Left lung (tissue), 10 donors: Measurements from ENCODE around the gene CHRNA10. TPM values are rescaled to one million over a fixed set of nuclear protein-coding genes. Genes with fewer than 3 reads are reported as not detected.

ENCODE experiments used
- ATAC-seq: fragments of 200-7000 bp; cut with Tn5 transposase; one replicate; pipeline ENCODE4 v1.9.1; 2020; ENCODE audit warnings: moderate library complexity
- DNase-seq, 4 donors: peaks; one replicate each; pipeline ENCODE4 v3.0.0-alpha.2; 2013 to 2020
- H3K27ac ChIP-seq, 2 donors: fragments of 200-600 bp; sonication (generic) in 1 of 2; one replicate each; pipeline versions ENCODE4 v1.5.0 to v1.8.0; 2020 to 2021
- H3K27me3 ChIP-seq, 2 donors: fragments of 200-600 bp; sonication (generic) in 1 of 2; one replicate each; pipeline versions ENCODE4 v1.5.0 to v1.8.0; 2020 to 2021
- H3K36me3 ChIP-seq, 2 donors: fragments of 200-600 bp; sonication (generic) in 1 of 2; one replicate each; pipeline versions ENCODE4 v1.5.0 to v1.8.0; 2020 to 2021
- H3K4me1 ChIP-seq, 2 donors: fragments of 200-600 bp; one replicate each; pipeline ENCODE4 v1.8.0; 2021
- H3K4me3 ChIP-seq, 2 donors: fragments of 200-600 bp; sonication (generic) in 1 of 2; one replicate each; pipeline versions ENCODE4 v1.5.0 to v1.8.0; 2020 to 2021; ENCODE audit warnings: mild to moderate bottlenecking in 1 of 2
- H3K9me3 ChIP-seq, 2 donors: fragments of 200-600 bp; sonication (generic) in 1 of 2; one replicate each; pipeline versions ENCODE4 v1.5.0 to v1.8.0; 2020 to 2021
- intact Hi-C, 2 donors: fragments of 100-400 bp; cut with DNase I; formaldehyde crosslinking; loops; one replicate each; pipeline versions ENCODE4 v1.11.2 to v1.14.2; 2022
- polyA plus RNA-seq, 6 donors: library from polyadenylated mRNA; unstranded; fragments of 120-200 nt; gene quantifications; one replicate each; pipeline ENCODE4 v1.2.1, GENCODE V29; 2013; ENCODE audit not compliant: insufficient read length in 6 of 6
- total RNA-seq, 2 donors: library from RNA; stranded (reverse); fragmentation: NEBNext Ultra II Directional; extraction: Animal tissue kit (Norgen Biotek cat#: 25700); gene quantifications; one replicate each; pipeline ENCODE4 v1.2.1, GENCODE V29; 2021
- TF ChIP-seq, protein P1 (sequence below), 2 donors: fragments of 200-600 bp; sonication (generic) in 1 of 2; IDR thresholded peaks; one replicate each; pipeline versions ENCODE4 v1.5.0 to v1.8.0; 2021; ENCODE audit warnings: antibody characterized with exemption in 2 of 2
- donor health status: DM: no; HTN: yes; CAD: no.
- donor health status: DM: no; HTN: no; CAD: no.

The CHRNA10 gene
- total and polyA plus RNA-seq, 8 donors: 0.67 to 4.1 (median 2.2) TPM

DNA sequence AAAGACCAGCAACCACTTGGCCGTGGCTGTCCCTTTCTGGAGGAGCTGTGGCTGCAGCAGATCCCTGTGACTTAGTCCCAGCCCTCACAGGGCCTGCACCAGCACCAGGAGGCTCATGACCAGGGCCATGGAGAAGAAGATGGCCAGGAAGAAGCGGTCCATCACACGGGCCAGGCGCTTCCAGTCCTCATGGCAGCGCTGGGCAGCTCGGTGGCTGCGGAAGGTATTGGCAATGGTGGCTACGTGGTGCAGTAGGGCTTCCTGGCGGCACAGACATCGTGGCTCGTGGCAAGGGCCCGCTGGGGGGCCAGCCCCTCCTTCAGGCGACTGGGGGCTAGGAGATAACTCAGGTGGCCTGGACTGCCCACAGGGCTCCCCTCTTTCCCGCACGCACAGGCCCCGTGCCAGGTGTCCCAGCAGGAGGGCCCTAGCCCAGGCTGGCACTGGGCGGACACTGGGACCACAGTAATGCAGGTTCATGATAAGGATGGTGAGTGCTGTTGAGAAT is 5.1 kb downstream of the CHRNA10 start:
- Histone ChIP-seq H3K27me3 (no peaks in the 10 kb centered on the region), H3K27ac (no peak overlapping the region), H3K36me3 (peaks cover 3 to 72% of the 10 kb centered on the region in 2 donors), H3K9me3 (no peaks in the 10 kb centered on the region), H3K4me3 (no peak overlapping the region), H3K4me1 (no peaks in the 10 kb centered on the region)
- ATAC-seq (no peak), DNase-seq (no peak)
- intact Hi-C loops: no loop called here
- TF ChIP-seq, protein P1, sequence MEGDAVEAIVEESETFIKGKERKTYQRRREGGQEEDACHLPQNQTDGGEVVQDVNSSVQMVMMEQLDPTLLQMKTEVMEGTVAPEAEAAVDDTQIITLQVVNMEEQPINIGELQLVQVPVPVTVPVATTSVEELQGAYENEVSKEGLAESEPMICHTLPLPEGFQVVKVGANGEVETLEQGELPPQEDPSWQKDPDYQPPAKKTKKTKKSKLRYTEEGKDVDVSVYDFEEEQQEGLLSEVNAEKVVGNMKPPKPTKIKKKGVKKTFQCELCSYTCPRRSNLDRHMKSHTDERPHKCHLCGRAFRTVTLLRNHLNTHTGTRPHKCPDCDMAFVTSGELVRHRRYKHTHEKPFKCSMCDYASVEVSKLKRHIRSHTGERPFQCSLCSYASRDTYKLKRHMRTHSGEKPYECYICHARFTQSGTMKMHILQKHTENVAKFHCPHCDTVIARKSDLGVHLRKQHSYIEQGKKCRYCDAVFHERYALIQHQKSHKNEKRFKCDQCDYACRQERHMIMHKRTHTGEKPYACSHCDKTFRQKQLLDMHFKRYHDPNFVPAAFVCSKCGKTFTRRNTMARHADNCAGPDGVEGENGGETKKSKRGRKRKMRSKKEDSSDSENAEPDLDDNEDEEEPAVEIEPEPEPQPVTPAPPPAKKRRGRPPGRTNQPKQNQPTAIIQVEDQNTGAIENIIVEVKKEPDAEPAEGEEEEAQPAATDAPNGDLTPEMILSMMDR (IDR thresholded peaks at IDR 0.05): no peak

DNA sequence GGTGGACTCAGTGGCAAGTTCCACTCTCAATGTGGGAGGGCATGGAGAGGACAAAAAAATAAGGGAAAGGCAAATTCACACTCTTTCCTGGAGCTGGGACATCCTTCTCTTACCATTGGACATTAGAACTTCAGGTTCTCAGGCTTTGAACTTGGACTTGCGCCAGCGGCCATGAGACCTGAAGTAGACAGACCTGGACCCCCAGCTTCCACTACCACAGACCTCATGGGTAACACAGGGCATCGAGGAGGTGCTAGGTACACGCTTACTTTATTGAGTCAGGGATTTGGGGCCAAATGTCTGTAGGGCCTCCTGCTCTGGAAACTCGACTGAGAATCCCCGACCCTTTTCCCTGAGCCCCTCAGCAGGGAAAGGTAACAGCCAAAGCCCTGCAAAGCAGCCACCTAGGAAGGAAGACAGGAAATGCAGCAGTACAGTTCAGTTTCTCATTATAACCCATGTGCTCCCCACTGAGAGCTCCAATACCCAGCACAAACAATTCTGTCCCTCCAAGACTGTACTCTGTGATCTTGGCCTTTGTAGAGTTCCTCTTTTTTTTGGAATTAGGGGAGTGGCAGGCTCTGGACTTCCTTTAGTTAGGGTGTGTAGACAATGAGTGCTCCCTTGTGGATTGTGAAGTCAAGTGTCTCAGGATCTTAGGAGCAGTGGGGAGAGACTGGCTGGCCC is 5.7 kb downstream of the CHRNA10 start:
- no peak for DNase-seq
- intact Hi-C loops: no loop called here
- Histone ChIP-seq H3K4me3 (no peak overlapping the region), H3K9me3 (no peaks in the 10 kb centered on the region), H3K27me3 (no peaks in the 10 kb centered on the region), H3K27ac (no peak overlapping the region), H3K36me3 (peaks cover 3 to 66% of the 10 kb centered on the region in 2 donors), H3K4me1 (no peaks in the 10 kb centered on the region)
- peak; percentile 29 for ATAC-seq
- TF ChIP-seq, protein P1 (IDR thresholded peaks at IDR 0.05): no peak

- H3K4me1 ChIP-seq: no peaks in the 10 kb centered on the region
- H3K36me3 ChIP-seq: peaks cover 3 to 53% of the 10 kb centered on the region in 2 donors
- DNase-seq: no peak
- H3K27ac ChIP-seq: no peak overlapping the region
- TF ChIP-seq, protein P1 (IDR thresholded peaks at IDR 0.05): no peak
- no peaks in the 10 kb centered on the region for H3K27me3 ChIP-seq
- no peak for ATAC-seq
- no peaks in the 10 kb centered on the region for H3K9me3 ChIP-seq
- H3K4me3 ChIP-seq: no peak overlapping the region
- intact Hi-C loops: no loop called here
Measured at GRCh38 chr11:3664032-3664630, 7.1 kb downstream of the CHRNA10 start.

DNA sequence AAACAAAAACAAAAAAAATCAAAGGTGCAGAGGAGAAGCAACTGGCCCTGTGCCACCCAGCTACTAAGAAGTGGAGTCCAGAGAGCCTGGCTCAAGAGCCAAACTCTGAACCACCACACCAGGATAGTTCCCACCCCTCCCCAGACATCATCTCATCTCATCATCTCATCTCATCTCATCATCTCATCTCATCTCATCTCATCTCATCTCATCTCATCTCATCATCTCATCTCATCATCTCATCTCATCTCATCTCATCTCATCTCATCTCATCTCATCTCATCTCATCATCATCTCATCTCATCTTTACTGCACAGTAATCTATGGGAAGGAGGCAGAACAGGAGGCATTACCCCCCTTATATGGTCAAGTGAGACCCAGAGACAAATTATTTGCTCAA is 8.3 kb downstream of the CHRNA10 start:
- ATAC-seq (no peak), DNase-seq (no peak)
- Histone ChIP-seq H3K36me3 (peaks cover 3 to 40% of the 10 kb centered on the region in 2 donors), H3K4me1 (no peaks in the 10 kb centered on the region), H3K4me3 (no peak overlapping the region), H3K9me3 (no peaks in the 10 kb centered on the region), H3K27me3 (no peaks in the 10 kb centered on the region), H3K27ac (no peak overlapping the region)
- intact Hi-C loops: no loop called here
- TF ChIP-seq, protein P1 (IDR thresholded peaks at IDR 0.05): no peak

DNA sequence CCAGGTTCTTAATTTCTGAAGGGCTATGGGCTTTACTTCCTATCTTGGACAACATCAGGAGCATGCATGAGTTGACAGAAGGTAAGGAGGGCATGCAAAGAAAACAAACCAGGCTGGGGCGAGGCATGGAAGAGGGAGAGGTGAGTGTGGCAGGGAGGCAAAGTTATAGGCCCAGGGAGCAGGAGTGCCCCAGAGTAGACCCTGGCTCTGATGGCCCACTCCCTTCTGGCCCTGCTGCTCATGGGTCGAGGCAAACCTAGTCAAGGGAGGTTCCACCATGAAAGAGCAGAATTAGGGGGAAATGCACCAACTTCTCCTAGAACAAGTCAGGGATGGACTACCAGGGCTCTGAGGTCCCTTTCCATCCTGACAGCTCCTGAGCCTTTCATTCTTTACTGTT is 10.2 kb downstream of the CHRNA10 start:
- DNase-seq (no peak), ATAC-seq (no peak)

More for the DNA sequence above, 10.2 kb downstream of the CHRNA10 start:
- TF ChIP-seq, protein P1 (IDR thresholded peaks at IDR 0.05): no peak
- Histone ChIP-seq H3K27me3 (no peaks in the 10 kb centered on the region), H3K27ac (no peak overlapping the region), H3K9me3 (no peaks in the 10 kb centered on the region), H3K4me1 (no peaks in the 10 kb centered on the region), H3K4me3 (no peak overlapping the region), H3K36me3 (peaks cover 0 to 21% of the 10 kb centered on the region in 2 donors)
- intact Hi-C loops: no loop called here
